Gastroesophageal sphincter (tissue), 3 donors: ENCODE measurements around the gene UBE2N.

Source experiments
- EP300 ChIP-seq: sonication (generic); formaldehyde crosslinking; IDR thresholded peaks from one replicate; pipeline ENCODE4 v1.6.1; 2017; ENCODE audit warnings: antibody characterized with exemption, mild to moderate bottlenecking
- POLR2AphosphoS5 ChIP-seq: sonication (generic); formaldehyde crosslinking; IDR thresholded peaks from one replicate; pipeline ENCODE4 v1.6.1; 2017; ENCODE audit warnings: antibody characterized with exemption
- TF ChIP-seq, protein P1 (sequence below), 4 experiments: fragments of 200-600 bp in 2 of 4; fragments of 450-650 bp in 2 of 4; sonication (generic) in 1 of 4; IDR thresholded peaks; one replicate each; pipeline ENCODE4 v1.5.1; 2017 to 2019; ENCODE audit warnings: antibody characterized with exemption in 4 of 4, mild to moderate bottlenecking in 2 of 4, moderate library complexity in 2 of 4

- TF ChIP-seq, protein P1, sequence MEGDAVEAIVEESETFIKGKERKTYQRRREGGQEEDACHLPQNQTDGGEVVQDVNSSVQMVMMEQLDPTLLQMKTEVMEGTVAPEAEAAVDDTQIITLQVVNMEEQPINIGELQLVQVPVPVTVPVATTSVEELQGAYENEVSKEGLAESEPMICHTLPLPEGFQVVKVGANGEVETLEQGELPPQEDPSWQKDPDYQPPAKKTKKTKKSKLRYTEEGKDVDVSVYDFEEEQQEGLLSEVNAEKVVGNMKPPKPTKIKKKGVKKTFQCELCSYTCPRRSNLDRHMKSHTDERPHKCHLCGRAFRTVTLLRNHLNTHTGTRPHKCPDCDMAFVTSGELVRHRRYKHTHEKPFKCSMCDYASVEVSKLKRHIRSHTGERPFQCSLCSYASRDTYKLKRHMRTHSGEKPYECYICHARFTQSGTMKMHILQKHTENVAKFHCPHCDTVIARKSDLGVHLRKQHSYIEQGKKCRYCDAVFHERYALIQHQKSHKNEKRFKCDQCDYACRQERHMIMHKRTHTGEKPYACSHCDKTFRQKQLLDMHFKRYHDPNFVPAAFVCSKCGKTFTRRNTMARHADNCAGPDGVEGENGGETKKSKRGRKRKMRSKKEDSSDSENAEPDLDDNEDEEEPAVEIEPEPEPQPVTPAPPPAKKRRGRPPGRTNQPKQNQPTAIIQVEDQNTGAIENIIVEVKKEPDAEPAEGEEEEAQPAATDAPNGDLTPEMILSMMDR (IDR thresholded peaks at IDR 0.05): no peak
- no peak for TF ChIP-seq EP300
- TF ChIP-seq POLR2AphosphoS5: no peak
These were observed 72.2 kb downstream of the UBE2N start for GRCh38 chr12:93369505-93369904.
